Pons (tissue), 1 donor: ENCODE data around the gene ZIC4.

Experiments
- DNase-seq: peaks from one replicate; pipeline ENCODE4 v3.0.0-alpha.2; 2016; ENCODE audit warnings: low spot score

The ZIC4 gene

DNA sequence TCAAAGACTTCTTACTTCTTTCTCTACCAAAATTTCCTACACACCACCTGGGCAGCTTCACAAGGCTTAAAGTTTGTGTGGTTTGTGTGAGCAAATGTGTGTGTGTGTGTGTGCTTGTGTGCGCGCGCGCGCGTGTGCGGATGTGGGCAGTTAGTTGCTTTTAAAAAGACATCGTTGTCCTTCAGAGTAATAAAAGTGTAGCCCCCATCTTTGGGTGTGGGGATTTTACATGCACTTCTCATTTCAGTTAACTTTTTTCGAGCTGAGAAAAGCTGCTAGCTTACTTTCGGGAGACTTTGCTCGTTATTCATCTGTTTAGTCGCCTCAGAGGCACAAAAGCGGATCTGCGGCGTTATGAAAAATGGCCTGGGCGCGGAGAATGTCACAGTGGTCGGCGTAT is 36.0 kb downstream of the ZIC4 start:
- DNase-seq = no peak

DNA sequence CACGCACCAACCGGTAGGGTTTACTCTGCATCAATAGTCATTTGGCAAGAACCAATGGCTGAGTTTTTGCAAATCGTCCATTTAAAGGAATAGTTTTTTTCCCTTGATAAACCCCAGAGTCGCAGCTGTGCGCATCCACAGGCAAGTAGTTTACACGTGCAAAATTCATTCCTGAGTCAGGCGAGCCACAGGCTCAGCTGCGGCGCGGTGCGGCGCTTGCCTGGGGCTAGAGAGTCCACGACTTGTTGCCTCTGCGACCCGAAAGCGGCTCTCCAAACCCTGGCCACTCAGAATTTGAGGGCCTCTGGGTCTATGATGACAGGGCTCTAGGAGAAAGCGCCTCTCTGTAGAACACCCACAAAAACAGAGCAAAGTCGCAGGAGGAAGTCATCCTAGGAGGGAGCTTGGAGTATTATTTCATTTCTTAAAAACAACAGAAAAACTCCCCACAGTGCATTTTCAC is 36.7 kb downstream of the ZIC4 start:
- DNase-seq = no peak

DNA sequence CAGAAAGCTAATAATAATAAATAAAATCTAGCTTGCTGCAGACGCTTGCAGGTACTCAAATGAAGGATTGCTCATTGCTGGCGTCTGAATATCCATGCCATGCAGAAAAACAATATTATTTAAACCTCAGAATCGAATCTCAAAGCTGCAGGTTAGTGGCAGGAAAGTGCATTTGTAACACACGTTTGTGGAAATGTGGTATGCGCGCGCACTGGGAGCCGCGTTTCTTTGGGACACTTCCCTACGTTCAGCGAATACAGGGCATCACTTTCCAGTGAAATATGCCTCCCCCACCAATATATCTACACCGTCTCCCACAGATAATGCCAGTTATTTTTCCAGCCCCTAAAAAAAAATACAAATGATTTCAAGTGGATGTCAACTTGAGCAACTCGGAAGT is 37.1 kb downstream of the ZIC4 start:
- DNase-seq = no peak

DNA sequence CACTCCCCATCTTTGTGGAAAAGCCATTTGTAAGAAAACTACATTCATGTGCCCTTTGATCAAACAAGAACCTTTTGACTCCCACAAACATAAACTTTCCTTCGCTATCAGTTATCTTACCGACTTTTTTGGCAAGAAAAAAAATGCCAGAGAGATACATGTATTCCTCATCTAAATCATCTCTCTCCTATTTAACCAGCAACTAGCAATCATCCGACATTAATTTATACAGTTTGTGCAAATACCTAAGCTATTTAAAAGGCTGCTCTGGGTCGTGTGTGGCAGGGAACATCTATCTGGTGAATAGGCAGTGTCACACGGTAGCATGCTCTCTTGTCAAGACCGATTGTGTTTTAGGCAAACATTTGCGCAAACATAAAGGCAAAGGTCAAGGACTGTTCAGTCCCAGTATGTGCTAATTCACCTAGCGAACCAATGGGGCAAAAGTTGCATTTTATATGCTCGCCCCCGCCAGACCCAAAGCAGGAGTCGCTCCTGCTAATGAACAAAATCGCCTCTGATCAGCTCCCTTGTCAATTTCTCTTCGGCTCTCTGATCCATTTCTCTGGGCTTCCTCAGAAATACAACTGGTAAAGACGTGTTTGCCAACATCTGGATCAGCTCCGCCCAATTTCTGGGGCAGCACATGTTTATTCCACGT is 37.7 kb downstream of the ZIC4 start:
- no peak for DNase-seq

DNA sequence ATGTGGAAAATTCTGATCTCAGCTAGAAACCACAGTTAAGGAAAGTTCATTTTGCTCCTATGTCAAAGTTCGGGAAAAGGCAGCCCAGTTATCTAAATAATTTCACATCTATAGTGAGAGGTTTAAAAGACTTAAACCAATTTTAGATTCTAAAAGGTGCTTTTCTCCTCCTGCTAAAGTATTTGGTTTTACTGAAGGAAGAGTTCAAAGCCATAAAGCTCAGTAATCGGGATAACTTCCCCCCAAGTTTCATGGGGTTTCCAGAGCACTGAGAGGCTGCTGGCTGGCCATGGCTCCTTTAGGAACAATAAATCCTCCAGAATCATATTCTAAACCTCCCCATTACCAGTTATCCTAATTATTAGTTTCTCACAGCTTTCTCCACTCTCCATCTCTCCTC is 38.2 kb downstream of the ZIC4 start:
- DNase-seq = no peak

DNA sequence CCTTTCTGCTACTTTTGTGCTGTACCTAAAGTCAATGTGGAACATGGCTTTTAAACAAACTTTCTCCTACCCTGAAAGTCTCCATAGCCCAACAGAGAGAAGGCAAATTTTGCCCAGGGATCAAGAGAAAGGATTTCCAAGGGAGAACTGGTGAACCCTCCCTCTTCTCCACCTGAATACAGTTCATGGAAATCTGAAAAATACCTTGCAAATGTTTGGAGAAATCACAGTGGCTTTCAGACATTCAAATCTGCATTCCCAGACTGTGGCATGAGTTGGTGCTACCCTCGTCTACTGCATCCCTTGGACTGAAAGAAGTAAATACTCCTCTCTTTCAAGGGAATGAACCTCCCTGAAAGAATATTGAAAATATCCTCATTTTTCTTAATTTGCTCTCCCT is 38.7 kb downstream of the ZIC4 start:
- DNase-seq = no peak

DNA sequence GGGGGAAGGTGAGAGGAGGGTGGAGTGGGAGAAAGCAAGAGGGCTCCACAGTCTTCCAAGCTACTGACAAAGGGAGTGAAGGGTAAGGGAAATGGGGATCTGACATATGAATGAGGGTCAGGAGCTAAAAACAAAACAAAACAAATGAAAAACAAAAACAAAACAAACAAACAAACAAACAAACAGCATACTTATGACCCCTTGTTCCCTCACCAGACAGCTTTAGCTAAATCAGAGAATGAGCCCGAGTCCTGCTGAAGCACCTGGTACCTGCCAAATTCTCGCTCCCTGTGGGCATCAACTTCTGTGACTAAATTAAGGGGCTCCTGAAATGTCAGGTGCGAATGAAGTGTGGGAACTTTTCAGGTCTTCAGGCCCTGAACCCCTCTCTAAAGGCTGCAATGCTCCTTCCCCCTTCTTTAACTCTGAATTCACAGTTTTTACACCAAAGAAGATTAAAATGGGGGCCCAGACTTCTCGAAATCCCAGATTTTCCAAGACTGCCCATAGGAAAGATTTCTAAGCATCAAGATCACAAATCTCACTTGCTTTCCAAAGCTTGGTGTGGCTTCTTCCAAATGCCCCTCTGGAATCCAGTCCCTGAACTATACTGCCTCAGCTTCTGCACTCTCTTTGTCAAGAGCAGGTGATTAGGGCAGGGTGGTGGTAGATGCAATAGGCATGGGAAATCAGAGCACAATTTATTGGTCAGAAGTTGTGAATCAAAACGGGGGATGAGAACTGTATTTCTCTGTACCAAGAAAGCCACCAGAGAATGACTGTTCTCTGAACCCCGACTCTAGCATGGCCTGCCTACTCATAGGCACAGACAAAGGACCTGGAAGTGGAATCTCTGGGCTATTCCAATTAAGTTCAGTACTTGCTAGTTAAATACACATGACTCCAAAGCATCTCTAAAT is 40.9 kb downstream of the ZIC4 start:
- DNase-seq = no peak

DNA sequence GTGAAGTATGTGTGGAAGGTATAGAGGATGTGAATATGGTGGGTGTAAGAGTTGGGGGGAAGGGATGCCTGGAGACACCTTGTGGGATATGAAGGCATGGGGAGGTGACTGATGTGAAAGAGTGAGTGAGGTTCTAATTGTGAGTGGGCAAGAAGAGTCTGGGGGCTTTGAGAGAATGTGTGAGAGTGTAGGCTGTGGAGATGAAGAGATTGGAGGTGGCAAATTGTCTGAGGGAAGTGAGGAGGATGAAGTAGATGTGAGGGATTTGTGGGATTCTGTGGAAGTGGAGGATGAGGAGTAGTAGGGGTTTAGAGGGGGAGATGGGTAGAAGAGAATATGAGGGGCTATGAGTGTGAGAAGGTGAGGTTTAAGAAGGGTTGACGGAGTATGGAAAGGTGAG is 41.6 kb downstream of the ZIC4 start:
- no peak for DNase-seq

DNA sequence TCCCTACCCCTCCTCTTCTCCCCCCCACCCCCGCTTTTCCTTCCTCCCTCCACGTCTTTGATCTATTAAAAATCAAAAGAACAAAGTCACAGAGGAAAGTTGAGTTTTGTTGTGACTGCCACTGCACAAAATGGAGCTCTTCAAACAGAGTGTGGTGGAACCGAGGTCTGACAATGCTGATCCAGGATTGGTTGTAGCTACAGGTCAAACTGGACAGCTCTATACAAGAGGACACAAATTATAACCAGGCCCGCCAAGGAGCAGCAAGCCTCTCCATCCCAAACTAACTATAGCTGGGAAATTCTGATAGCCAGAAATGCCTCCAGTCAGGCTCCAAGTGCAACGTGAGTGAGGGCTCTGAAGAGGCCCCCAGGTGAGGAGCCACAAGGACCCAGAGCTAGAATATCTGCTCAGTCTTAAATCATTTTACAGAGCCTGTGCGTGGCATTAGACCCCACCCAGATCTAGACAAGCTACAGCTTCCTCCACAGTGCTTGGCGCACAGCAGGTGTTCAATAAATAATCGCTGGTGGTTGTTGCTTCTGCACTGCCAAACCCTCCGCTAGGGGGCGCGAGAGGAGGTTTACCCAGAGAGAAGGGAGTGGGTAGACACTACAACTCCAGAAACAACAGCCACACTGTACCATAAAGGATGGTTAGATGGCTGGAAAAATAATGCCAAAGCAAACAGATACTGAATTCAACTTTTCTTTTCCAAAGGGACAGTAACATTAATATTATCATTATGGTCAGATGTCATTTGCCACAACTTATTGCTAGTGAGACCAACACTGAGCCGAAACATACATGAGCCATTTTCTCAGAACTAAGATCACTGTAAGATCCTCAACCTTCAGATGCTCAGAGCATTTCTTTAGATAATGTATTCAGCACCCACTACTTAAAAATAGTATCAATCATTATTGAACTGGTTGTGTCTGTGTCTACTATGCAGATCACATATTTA is 44.6 kb downstream of the ZIC4 start:
- no peak for DNase-seq

DNA sequence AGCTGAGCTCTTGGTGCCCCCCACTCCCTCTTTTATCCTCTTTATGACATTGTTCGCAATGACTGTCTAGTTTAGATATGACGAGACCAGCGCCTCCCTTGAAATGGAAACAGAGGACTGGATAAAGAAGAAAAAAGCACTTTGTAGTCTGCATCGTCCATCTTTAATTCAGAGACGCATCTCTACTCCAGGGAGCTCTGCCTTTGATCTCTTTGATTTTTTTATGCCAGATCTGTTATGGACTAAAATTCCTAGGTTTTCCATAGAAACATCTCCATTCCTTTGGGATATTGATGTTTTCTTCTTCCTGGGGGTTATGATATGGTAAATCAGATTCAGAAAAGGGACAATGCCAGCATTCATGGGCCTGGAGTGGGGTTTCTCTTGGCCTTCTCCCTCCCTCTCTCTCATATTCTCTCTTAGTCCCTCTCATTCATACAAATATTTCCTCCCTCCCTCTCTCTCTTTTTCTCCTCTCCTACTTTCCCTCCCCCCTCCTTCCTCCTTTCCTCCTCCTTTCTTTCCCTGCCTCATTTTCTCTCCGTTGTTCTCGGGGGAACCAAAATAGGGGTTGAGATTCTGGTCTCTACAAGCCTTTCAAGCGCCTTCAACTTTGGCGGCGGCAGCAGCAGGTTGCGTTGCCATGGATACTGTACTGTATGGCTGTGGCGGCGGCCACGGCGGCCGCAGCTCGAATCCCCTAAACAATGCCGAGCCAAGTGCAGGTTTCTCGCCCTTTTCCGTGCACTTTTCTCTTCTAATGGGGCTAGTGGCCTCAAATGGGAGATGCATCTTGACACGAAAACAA is 45.5 kb downstream of the ZIC4 start:
- no peak for DNase-seq

DNA sequence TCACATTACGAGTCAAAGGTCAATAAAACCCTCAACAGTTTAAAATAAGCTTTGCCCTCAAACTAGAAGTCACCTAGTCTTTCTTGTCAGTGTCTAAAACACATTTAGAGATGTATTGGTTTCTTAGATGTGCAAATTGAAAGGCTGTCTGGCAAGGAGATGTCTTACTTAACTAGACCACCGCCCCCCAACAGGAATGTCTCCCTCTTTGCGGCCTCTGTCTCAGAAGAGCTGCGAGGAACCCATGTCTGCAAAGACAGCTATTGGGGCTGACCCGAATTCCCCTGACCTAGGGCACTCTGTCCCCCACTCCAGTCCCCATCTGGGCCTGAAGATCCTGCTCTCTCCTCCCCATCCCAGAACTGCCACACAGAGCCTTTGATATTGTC is 46.3 kb downstream of the ZIC4 start:
- DNase-seq = no peak

DNA sequence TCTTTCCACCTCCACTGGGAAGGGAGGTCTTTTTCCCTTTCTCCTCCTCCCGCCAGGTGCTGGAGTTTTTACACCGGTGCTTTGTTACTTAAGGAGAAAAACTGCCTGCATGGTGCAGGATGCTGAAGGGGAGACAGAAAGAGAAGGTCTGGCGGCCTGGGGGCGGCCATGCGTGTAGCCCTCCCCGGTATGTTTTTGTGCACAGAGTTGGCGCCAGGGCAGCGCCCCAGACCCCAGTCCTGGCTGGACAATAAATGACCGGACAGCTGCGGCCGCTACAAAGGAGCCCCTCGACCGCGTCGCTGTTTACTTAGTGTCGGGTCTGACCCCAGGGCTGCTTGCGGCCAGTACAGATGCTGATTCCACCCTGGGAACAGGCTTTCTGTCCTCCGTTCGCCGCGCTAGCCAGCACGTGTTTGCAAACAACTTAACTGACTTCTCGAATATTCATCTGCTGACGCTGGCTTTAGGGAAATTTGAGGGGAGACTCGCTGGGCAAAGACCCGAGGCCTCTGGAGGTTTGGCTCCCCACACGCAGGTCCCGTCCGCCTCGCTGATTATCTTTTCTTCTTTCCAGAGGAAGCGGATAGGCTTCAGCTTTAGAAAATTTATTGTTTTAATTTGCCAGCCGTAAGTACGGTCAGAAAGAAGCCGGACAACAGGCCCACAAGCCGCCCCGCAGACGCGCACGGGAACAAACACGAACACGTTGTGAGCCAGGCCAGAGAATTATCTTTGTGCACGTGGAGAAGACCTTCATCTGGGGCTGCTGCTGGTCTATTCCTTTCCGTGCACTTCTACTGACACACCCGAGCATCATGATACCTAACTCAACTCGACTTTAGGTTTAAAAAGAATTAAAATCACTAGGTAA is 46.9 kb downstream of the ZIC4 start:
- DNase-seq = no peak

DNA sequence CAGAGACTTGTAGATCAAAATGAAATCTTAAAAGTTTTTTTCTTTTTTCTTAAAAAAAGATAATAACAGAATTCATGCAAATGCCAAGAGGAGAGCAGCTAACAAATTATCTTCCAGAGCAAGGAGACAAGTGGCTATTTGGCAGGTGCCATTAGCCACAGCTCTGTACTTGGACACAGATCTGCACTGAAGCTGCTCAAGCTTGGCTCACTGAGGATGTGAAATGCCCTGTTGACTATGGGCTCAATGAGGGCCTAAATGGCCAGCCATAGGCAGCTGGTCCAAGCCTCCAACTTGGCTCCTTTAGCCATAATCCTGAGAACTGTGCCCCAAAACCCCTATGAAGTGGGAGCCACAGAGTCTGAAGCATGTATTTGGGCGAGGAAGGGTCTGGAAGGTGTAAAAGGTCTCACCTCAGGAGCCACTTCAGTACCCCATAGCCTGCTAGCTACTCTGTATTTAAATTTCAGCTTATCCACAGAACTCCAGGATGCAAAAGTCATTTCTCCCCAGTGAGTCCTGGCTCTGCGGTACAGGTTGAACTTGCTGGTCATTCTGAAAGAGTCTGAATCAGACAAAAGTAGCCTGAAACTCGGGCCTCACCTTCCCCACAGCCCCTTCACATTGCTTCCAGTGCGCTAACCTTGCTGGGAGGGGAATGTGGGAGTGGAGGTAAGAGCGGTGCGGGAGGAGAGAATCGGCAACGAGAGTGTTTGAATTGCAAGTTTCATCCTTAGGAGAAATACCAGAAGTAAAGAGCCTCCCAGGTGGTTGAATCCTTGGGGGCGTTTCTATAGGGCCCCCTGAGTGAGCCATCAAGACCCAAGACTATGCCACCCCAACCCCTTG is 48.0 kb downstream of the ZIC4 start:
- no peak for DNase-seq

DNA sequence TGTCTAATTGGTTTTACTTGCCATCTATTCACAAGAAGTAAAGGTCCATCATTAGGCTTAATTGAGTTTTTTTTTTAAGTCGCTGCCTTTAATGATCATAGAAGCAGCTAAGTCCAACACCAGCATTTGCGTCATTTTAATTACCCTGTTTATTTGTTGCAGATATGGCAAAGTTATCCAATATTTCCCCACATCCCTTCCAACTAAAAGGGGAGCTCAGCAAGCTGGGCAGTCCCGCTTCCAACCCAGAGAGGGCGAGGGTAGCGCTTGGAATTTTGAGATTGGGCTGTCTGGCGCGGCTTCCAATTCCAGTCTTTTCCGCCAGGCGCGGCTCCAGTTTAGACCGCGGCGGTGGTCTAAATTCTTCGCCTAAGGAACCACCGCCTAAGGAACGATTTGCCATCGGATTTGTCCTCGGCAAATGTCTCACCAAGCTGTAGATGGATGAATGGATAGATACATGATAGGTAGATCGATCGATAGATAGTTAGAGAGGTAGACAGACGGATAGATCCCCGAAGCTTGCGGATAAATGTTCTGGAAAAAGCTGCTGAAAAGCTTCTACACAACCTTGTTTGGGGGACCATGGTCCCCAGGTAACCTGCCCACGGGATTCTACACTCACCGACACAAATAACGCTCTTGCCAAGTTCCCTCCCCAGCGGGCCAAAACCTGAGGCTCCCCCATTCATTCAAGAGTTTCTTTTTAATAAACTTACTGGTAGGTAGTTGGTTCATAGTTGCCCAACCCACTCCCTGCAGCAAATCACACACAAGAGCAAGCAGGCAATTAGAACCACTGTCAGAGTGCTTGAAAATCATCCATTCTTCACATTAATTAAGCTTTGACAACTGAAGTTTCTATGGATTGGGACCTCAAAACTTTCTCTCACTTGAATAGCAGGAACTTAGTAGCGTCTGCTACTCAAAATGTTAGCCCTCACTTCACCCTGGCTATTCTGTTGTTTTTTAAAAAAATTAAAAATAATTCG is 49.1 kb downstream of the ZIC4 start:
- DNase-seq = no peak

DNA sequence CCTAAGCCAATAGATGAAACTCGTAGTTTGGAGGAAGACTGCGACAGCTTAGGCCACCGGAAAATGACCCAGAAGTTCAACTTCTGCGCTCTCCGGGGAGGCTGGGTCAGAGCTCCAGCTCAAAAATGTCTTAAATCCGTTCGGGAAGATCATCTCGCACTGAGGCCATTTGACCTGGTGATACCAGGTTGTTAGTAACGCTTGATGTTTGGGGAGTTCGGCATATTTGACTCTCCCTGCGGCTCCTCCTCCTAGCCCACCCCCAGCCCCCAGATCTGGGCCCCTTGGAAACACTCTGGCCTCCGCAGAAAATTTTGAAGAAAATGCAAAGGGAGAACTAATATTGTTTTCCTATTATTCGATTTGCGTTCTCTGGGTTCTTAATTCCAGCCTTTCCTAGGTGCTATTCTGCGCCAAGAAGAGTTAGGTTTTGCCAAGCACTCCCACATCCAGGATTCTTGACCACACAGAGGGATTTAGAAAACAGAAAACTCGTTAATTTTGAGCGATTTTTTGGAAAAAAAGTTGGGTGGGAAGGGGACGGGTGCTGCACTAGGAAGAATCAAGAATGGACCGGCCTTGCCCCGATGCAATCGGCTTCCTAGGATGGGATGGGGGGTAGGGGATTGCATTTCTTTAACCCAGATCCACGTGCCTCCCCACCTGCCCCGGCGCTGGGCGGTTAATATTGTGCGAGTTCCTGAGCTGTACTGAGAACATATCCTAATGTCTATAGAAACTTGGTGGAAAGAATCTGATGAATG is 50.0 kb downstream of the ZIC4 start:
- no peak for DNase-seq

DNA sequence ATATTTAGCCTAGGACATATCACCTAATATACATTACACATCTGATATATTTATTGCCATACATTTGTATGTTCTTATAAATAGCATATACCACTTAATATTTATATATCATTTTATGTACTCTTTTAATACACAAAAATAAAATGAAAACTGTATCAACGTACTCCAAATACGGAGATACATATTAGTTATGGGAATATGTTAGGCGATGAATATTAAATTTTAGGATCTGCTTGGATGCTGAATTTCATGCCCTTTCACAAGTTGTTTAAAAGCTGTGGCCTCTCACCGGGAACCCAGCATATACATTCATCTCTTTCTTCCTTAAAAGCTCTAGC is 50.6 kb downstream of the ZIC4 start:
- no peak for DNase-seq

DNA sequence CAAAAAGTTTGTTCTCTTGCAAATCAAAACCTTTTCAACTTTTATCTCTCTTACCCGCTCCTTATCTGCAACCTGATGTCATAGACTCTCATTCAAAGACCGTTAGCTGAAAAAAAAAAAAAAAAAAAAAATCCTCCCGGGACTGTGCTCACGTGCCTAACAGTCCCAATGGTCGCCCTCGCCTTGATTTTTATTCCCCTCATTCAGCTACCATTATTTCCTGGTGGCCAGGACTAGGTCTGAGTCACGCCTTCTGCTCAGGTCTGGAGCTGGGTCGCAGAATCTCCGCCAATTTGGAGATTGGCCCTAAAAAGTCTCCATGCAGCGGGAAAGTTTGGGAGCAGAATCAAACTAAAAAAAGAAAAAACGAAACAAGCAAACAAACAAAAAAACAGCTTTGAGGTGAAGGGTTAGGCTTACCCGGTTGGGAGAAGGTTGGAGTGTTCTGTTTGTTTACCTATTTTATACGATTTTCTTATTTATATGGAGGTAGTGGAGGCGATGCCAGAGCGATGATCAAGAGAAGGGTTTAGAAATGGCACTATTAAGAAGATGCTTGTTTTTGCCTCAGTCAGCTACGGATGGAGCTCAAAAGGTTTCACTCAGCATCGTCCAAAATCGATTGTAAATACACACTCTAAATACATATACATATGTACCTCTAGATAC is 51.1 kb downstream of the ZIC4 start:
- no peak for DNase-seq
